HepG2 (cell line): Measurements from ENCODE around the gene ADAMTS12.

Experiments used
- CTCF ChIP-seq: sonication (generic); formaldehyde crosslinking; IDR thresholded peaks from 2 replicates; pipeline ENCODE4 v1.5.0; 2020; ENCODE audit warnings: mild to moderate bottlenecking, missing genetic modification reagents, moderate library complexity
- FOXM1 ChIP-seq: sonication (generic); formaldehyde crosslinking; IDR thresholded peaks from 2 replicates; pipeline ENCODE4 v1.5.0; 2020; ENCODE audit warnings: missing genetic modification reagents
- POLR2A ChIP-seq, 2 experiments: IDR thresholded peaks; 2 replicates each; pipeline ENCODE4 v1.6.1; 2011; ENCODE audit warnings: low read depth in 2 of 2, low read length in 2 of 2, mild to moderate bottlenecking in 1 of 2, moderate library complexity in 1 of 2; ENCODE audit not compliant: insufficient read depth in 1 of 2
- POLR2AphosphoS2 ChIP-seq: IDR thresholded peaks from 2 replicates; pipeline ENCODE4 v1.6.1; 2011; ENCODE audit warnings: low read depth, low read length, improper control_type of control experiment
- POLR2AphosphoS5 ChIP-seq: IDR thresholded peaks from 2 replicates; pipeline ENCODE4 v1.6.1; 2012; ENCODE audit warnings: low read depth, low read length
- SETDB1 ChIP-seq: sonication (generic); formaldehyde crosslinking; IDR thresholded peaks from 2 replicates; pipeline ENCODE4 v1.5.1; 2020; ENCODE audit warnings: missing genetic modification reagents, mild to moderate bottlenecking, borderline replicate concordance
- ZFY ChIP-seq: sonication (generic); formaldehyde crosslinking; IDR thresholded peaks from 2 replicates; pipeline ENCODE4 v1.4.0; 2020; ENCODE audit warnings: missing genetic modification reagents
- ZNF558 ChIP-seq: sonication (generic); formaldehyde crosslinking; IDR thresholded peaks from 2 replicates; pipeline ENCODE4 v1.9.0; 2022; ENCODE audit warnings: mild to moderate bottlenecking, missing genetic modification reagents, borderline replicate concordance

GRCh38 chr5:33816791-33817190 lies 75.0 kb downstream of the ADAMTS12 start:
- TF ChIP-seq ZNF558 (no peak), POLR2A (IDR thresholded peaks at IDR 0.05; ENCODE audit: insufficient read depth in 1 of 2, low read depth in 2 of 2, low read length in 2 of 2) (no peak), FOXM1 (CRISPR knock-in tag) (no peak), CTCF (no peak), SETDB1 (CRISPR knock-in tag) (no peak), POLR2AphosphoS5 (no peak), POLR2AphosphoS2 (no peak), ZFY (CRISPR knock-in tag) (no peak)
